Fibroblast of lung (primary cell): ENCODE measurements around the gene DTD1.

Experiments used
- EZH2 ChIP-seq: IDR thresholded peaks from 2 replicates; pipeline ENCODE4 v1.5.1; 2012; ENCODE audit warnings: low read length, control low read depth, mild to moderate bottlenecking; ENCODE audit errors: missing control alignments
- TF ChIP-seq, protein P1 (sequence below), 2 donors: IDR thresholded peaks in 1 of 2; conservative IDR thresholded peaks in 1 of 2; 1 replicate in 1 of 2; 2 replicates in 1 of 2; pipeline ENCODE4 v1.5.1; 2011 to 2012; ENCODE audit warnings: low read length in 2 of 2, control low read depth in 1 of 2, inconsistent platforms in 1 of 2, low read depth in 1 of 2, mild to moderate bottlenecking in 1 of 2

DNA sequence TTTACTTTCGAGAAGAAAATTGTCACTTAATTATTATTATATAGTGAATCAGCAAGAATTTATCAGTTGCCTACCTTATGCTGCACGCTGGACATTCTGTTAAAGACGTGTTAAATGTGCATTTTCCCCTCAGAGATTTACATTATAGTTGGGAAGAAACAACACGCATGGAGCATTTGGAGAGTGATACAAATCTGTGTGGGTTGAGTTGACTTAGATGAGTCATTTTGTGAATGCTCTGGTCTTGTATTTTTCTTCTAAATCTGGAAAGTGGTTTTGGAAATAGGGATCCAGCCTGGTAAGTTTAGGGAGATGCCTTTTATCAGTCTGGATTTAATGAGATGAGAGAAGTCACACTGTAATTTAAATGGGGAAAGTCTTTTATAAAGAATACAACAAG, 44.6 kb upstream of the DTD1 start:
- TF ChIP-seq, protein P1, sequence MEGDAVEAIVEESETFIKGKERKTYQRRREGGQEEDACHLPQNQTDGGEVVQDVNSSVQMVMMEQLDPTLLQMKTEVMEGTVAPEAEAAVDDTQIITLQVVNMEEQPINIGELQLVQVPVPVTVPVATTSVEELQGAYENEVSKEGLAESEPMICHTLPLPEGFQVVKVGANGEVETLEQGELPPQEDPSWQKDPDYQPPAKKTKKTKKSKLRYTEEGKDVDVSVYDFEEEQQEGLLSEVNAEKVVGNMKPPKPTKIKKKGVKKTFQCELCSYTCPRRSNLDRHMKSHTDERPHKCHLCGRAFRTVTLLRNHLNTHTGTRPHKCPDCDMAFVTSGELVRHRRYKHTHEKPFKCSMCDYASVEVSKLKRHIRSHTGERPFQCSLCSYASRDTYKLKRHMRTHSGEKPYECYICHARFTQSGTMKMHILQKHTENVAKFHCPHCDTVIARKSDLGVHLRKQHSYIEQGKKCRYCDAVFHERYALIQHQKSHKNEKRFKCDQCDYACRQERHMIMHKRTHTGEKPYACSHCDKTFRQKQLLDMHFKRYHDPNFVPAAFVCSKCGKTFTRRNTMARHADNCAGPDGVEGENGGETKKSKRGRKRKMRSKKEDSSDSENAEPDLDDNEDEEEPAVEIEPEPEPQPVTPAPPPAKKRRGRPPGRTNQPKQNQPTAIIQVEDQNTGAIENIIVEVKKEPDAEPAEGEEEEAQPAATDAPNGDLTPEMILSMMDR (conservative IDR thresholded peaks at IDR 0.05 in 1 of 2, IDR thresholded peaks at IDR 0.05 in 1 of 2; ENCODE audit: low read depth in 1 of 2, low read length in 2 of 2): no peak
- no peak for TF ChIP-seq EZH2
